Measurements from ENCODE around the gene MED13L.

- TF ChIP-seq CTCF (IDR thresholded peaks at IDR 0.05; ENCODE audit: borderline replicate concordance, extremely low read depth, low read length, poor library complexity, severe bottlenecking) (peak; percentile 50), EZH2 (IDR thresholded peaks at IDR 0.05; ENCODE audit: borderline replicate concordance, low read depth, low read length, severe bottlenecking) (no peak)
Measured at GRCh38 chr12:116015525-116015924, 262.0 kb downstream of the MED13L start.

Measured in DND-41 (cell line).